Esophagus muscularis mucosa (tissue), 3 donors: ENCODE data around the gene UBE4A.

Source experiments
- CTCF ChIP-seq, 3 experiments: fragments of 200-600 bp in 2 of 3; fragments of 450-650 bp in 1 of 3; sonication (generic) in 2 of 3; IDR thresholded peaks; one replicate each; pipeline ENCODE4 v1.5.1; 2017 to 2019; ENCODE audit warnings: antibody characterized with exemption in 3 of 3, mild to moderate bottlenecking in 2 of 3, moderate library complexity in 1 of 3
- EP300 ChIP-seq: sonication (generic); formaldehyde crosslinking; IDR thresholded peaks from one replicate; pipeline ENCODE4 v1.6.1; 2017; ENCODE audit warnings: antibody characterized with exemption

DNA sequence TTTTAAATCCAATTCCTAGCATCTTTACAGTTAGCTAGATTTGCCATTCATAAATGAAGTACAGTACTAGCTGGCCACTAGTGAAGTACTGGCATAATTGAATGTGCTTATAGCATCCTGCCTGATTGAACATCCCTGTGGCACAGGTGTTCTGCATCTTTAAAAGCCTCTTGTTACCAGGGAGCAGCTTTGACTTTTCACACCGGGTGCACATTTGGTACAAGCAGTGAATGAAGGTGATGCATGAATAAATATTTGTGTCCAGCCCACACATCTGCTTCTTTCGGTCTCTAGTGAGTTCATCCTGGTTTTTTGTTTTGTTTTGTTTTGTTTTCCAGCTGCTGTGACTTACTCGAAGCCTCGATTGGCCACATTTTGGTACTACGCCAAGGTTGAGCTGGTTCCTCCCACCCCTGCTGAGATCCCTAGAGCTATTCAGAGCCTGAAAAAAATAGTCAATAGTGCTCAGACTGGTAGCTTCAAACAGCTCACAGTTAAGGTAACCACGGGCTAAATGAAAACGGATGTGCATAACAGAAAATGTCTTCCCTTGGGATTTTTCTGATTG, 47.3 kb downstream of the UBE4A start:
- TF ChIP-seq EP300, result no peak
- TF ChIP-seq CTCF (IDR thresholded peaks at IDR 0.05), result no peak
